Effector CD8-positive, alpha-beta T cell (primary cell): Measurements from ENCODE around the gene RNU6-1.

Experiments used
- DNase-seq: peaks from one replicate; lab custom pipeline; 2025; lab: John Stamatoyannopoulos, UW

Gene RNU6-1

DNA sequence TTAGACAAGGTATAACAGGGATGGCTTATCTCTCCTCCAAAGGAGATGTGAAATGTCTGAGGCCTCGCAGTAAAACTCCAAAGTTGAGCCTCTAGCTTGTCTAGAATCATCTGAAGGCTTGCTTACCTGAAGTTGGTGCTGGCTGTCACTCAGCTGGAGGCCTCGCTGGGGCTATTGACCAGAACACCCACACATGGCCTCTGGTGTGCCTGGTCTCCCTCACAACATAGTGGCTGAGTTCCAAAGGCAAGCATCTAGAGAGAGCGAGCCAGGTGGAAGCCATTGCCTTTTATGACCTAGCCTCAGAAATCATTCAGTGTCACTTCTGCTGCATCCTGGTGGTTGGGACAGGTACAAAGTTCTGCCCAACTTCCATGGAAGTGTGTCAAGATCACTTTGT is 17.4 kb upstream of the RNU6-1 start:
- no peak for DNase-seq

DNA sequence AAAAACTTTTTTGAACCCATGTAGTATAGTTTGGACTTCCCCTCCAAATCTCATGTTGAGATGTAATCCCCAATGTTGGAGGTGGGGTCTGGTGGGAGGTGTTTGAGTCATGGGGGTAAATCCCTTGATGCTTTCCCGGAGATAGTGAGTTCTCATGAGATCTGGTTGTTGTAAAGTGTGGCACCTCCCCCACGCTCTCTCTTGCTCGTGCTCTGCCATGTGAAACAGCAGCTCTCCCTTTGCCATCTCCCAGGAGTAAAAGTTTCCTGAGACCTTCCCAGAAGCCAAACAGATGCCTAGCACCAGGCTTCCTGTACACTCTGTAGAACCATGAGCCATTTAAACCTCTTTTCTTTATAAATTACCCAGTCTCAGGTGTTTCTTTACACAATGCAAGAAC is 16.0 kb upstream of the RNU6-1 start:
- DNase-seq, result no peak

DNA sequence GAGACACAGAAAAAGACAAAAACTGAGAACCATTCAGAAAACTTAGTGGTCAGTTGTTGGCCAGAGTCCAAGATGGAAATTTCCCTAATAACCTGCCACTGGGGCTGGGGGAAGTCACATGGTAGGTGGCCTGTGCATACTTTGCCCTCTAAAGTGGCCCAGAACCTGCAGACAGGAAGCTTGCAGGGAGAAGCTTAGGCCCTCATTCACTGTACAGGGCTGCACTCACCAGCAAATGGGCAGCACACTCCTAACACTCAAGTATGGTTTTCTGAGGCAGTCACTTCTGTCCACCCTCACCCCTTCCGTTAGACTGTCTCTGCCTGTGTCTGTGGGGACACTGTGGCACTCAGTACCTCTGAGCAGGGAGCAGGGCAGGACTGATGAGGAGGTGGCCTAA is 14.5 kb upstream of the RNU6-1 start:
- no peak for DNase-seq

DNA sequence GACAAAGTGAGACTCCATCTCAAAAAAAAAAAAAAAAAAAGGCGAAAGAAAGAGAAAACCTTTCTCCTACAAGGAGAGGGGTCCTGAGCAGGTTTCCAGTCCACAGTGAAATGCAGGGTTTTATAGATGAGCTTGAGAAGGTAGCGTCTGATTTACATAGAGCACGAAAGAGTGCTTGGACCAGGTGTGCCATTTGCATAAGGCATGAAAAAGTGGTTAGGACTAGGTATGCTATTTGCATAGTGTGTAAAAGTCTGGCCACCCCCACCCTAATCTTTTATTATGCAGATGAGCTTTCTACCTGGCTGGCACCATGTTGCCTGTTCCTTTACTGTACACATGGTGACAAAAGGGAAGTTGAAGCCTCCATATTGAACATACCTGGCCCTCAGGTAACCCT is 13.6 kb upstream of the RNU6-1 start:
- DNase-seq, result no peak

DNA sequence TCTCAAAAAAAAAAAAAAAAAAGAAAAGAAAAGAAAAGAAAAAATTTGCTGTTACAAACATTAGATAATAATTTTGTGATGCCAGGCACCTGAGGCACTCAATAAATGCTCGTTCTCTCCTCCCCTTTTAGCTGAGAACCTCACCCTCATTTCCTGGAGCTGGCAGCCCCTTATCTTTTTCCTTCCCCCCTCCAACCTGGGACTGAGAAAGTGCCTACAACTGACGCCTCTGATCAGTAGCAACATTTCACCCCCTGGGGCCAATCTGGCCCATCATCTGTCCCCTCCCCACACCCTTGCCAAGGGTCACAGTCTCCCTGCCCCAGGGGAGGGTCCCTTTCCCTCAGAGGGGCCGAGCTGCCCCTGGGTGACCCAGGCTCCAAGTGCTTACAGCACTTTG is 12.6 kb upstream of the RNU6-1 start:
- DNase-seq, result no peak

DNA sequence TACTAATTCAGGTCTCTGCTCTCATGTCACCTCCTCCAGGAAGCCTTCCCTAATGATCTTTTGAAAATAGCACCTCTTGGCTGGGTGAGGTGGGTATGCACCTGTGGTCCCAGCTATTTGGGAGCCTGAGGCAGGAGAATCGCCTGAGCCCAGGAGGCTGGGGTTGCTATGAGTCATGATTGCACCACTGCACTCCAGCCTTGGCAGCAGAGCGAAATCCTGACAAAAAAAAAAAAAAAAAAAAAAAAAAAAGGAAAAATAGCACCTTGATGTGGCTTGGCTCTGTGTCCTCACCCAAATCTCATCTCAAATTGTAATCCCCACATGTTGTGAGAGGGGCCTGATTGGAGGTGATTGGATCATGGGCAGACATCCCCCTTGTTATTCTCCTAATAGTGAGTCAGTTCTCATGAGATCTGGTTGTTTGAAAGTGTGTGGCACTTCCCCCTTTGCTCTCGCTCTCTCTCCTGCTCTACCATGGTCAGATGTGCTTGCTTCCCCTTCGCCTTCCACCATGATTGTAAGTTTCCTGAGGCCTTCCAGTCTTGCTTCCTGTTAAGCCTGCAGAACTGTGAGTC is 11.2 kb upstream of the RNU6-1 start:
- DNase-seq, result no peak

DNA sequence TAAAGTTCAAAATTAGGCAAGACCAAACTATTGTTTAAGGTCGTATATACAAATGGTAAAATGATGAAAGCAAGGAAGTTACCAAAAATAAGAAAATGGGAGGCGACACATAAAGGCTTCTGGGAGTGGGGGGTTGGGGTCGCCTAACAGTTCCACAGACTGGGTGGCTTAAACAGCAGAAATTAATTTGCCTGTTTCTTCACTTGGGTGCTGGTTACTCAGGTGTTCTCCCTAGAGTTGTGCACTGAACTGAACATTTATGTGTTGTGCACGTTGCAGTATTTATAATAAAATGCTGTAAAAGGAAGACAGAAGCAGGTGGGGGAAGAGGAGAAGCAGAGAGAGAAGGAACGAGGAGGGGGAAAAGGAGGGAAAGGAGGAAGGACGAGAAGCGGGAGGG is 10.5 kb upstream of the RNU6-1 start:
- no peak for DNase-seq

DNA sequence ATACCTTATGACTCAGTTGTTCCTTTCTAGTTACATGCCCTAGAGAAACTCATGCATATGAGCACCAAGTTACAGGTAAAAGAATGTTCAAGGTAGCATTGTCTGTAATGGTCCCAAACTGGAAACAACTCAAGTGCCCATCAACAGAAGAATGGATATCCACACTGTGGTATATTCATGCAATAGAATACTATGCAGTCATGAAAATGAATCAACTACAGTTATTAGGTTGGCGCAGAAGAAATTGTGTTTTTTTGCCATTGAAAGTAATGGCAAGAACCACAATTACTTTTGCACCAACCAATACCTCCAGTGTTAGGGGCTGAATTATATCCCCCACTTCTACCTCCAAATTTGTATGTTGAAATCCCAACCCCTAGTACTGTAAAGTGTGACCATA is 9.7 kb upstream of the RNU6-1 start:
- no peak for DNase-seq

DNA sequence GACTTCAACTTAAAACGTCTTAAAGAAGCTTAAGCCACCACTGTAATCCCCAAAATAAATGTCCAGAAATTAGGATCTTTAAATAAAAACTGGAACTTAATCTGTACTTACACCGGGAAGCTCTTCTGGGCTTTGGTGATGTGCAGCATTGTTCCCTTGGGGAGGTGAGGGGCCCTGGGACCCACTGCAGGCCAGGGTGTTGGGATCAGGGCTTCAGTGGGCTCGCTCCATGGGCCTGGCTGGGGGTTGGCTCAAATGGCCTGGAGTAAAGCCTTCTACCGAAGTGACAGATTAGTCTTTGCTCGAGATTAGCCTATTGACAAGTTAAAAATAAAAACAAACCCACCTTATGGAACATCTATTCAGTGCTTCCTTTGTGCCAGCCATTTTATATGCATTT is 6.1 kb upstream of the RNU6-1 start:
- DNase-seq, result no peak

DNA sequence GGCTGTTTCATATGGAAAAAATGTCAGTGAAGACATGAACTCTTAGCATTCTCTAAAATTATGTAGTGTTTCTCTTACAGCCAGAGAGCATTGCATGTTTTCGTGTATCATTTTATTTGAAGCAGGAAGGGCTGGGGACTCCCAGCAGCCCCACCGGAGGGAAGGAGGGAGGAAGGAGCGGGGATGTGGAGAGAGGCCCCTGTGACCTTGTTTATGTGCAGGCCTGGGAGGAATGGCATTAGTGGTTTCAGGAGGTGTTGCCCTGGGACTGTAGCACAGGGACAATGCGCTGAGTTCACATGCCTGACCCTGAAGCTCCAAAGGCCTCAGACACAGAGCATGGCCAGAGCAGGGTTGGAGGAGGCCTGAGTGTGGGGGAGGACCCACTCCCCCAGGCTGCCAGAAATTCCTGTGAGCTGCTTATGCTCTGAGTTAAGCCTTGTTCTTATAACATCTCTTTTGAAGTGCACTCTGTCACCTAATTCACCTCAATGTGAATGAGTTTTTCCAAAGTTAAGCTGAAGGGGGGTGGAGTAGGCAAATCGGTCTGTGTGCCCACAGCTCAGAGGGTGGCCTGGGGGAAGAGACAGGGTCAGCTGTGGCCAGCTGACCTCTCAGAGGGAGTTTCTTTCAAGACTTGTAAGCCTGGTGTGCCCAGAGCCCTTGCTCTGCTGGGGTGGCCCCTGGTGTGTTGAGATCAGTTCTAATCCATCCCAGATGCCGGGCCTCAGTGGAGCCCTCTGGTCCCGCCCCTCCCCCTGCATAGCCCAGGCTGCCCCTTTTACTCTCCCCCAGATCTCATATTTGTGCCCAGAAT is 3.9 kb upstream of the RNU6-1 start:
- no peak for DNase-seq

DNA sequence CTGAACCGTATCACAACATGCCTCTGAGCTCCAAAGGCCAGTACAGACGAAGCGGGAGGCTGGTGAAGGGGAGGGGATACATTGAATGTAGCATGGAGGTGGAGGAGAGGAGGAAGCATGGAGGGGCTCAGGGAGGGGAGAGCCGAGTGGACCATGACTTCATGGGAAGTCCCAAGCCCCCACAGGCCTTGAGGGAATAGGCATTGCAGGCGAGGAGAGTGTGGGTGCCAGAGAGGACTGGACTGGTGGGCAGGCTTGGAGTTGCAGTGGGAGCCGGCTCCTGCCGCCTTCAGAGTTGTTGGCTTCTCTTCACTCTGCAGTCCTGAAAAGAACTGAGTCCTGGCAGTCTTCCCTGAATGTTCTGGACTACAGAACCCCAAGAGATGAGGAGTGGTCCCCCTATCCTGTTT is 3.3 kb upstream of the RNU6-1 start:
- no peak for DNase-seq

DNA sequence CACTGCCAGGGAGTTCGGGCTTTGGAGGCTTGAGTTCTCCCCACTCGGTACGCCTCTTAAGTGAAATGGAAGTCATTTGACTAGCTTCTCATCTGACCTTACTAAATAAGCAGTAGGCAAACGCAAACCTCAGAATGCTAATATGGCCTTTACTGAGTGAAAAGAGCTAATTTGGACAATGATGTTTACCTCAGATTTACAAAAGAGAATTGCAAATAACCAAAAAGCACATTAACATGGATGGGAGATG is 1.6 kb upstream of the RNU6-1 start:
- no peak for DNase-seq

DNA sequence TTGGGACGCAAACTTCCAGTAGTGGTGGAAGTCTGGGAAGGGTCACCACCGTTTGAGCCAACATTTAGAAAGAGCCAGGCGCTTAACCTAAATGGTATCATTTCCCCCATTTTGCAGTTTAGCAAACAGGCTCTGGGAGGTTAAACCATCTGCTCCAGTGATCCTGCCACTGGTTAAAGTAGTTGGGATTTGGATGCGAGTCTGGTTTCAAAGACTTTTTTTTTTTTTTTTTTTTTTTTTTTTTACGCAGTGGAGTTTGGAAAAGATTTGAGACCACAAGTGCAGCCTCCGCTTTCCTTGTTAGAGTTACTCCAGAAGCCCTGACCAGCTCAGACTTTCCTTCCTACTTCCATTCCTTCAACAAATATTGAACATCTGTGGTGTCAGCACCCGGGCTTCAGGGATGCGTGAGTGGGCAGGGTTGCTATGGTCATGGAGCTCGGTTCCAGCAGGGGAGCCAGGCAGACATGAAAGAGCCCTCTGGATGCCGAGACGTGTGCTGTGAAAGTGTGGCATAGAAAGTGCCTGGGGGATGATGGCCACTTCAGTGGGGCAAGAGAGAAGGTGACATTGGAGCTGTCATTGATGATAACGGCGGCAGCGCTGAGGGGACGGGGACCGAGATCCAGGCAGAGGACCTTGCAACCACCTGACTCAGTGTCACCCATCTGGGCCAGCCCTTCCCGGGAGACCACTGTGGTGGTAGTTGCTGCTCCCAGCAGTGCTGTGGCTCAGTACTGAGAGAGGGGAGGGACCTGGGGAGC is 1.1 kb upstream of the RNU6-1 start:
- no peak for DNase-seq

DNA sequence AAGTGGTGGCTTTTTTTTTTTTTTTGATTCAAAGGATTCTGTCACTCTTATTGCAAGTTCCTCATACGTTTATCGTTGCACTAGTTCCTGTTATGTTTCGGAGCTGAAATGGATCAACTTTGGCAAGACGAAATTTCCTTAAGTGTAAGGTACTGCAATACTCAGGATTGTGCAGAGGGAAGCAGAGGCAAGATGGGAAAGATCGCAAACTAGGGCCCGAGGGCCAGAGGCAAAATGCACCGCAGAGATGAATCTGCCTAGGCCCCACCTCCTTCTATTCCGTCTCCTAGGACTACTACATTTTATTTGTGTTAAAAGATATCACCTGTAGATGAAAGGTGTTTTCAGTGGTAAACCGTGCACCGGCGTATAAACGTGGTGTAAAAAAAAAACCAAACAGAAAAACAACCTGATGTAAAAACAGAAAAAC is 331 bp downstream of the RNU6-1 start:
- no peak for DNase-seq

DNA sequence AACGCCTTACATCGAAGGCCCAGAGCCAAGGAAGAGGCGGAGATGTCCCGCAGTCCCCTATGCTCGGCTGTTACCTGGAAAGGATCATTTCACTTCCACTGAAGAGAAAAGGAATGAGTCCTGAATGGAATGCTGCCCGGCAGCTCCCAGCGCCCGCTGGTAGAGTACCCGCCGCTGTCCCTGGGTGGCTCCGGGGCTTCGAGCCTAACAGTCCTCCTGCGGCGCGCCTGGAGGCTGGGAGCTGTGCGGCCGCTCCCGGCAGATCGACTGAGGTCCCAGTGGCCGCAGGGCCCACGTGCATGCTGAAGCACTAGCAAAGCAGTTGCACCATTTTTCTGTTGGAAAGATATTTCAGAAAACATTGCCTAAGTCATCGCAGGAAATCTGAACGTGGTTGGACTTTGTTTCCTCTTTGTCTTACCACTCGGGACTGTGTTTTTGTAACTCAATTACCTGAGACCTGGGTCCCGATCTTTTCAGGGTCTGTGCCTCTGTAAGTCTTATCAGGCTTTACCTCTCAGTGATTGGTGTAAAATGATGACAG is 984 bp downstream of the RNU6-1 start:
- DNase-seq, result no peak

DNA sequence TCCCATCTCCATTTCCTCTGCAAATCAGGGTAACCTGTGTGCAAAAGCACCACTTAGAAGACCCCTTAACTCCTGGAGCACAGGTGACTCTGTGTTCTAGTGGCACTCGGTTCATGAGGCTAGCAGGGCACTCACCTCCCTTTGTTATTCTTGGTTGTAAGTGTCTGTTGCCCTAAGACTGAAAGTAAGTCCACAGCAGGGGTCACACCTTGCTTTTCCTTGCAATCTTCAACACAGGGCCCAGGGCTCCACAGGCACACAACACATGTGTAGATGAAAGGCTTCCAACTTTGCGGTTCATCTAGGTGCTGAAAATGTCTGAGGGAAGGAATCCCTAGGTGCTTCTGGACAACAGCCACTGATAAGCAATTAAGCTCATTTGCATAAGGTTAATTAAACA is 2.9 kb downstream of the RNU6-1 start:
- no peak for DNase-seq

DNA sequence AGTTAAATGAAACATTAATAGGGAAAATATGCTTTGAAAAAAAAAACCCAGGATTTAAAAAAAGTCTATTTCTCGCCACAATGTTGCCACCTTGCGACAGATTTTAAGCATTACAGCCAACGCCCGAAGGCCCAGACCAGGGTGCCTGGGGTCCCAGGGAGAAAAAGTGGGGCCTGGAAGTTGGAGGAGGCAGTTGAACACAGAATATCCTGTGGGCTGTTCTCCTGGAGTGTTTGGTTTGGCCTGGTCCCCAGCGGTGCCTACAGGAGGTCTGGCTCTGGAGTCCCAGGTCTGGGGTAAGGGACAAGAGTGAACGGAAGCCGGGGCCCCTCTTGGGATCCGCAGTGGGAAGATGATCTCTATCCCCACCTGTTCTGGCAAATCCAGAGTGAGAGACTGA is 3.4 kb downstream of the RNU6-1 start:
- DNase-seq, result peak; percentile 33

DNA sequence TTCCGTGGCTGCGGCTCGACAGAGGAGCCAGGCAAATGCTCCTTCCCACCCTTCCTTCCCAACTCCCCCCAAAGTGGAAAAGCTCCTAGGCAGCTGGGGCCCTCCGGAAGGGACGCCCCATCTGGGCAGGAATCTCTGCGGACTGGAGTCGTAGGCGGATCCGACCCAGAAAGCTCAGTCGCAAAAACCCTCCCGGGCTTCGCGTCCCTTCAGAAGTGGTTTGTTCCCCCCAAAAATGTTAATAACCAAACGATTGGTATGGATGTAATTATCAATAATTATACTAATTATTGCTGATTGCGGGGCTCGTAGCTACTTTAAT is 3.8 kb downstream of the RNU6-1 start:
- DNase-seq, result no peak

DNA sequence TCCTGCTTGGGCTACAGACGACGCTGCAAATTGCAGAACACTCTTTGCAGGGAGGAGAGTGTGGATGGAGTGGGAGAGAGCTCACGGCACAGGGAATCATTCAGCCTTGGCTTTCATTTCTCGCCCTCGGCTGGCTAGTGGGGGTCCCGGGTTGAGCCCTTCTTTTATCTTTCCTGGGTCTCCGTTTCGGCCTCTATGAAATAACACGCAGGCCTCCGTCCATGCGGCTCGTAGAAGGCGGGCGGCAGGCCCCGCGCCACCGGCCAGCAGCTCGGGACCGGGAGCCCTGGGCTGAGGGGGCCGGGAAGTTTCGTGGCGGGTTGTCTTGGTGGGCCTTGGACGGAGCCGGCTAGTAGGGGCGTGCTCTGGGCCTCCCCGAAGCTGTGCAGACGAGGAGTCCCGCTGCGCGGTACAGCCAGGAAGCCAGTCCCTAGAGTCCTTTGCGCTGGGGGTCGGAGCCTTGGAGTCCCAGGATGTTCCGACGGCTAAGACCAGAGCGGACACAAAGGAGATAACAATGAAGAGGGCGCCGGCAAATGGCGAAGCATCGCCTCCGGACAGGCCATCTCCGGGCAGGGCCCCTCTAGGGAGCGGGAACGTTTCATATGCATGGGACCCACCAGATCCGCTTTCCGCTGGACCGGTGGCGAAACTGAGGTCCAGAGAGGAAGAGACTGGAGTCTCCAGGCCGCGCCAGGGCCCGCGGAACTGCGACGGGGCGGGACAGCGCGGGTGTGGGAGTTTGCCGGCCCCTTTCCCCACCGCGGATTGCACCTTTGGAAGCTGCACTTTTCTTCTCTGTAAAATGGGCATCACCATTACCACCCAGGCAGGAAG is 4.3 kb downstream of the RNU6-1 start:
- no peak for DNase-seq

DNA sequence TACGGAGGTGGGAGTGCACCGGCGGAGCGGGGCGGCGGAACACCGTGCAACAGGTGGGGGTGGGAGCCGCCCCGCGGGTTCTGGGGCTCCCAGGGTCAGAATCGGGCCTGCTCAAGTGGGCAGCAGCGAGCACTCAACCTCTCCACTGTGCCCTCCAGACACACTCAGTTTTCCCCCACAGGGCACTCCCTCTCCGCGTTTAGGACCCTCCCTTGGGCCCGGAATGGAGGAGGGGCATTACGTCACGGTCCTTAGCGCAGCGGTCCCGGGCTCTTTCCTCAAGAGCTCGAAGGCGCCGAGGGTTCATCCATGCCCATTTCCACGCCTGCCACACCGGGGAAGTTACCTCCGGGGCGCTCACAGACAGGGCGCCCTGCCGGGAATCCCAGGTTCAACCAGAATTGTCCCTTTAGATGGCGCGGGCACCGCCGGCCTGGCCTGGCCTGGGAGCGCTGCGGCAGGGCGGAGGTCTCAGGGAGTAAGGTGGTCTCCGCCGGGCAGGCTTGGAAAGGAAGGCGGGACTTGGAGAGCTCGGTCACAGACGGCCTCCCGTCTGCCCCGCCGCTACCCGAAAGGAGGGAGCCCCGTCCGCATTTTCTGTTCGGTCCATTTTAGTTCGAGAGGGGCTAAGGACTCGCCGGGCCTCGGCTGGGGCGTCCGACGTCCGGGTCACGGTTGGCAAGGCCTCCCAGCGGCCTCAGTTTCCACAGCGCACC is 5.1 kb downstream of the RNU6-1 start:
- DNase-seq, result no peak

DNA sequence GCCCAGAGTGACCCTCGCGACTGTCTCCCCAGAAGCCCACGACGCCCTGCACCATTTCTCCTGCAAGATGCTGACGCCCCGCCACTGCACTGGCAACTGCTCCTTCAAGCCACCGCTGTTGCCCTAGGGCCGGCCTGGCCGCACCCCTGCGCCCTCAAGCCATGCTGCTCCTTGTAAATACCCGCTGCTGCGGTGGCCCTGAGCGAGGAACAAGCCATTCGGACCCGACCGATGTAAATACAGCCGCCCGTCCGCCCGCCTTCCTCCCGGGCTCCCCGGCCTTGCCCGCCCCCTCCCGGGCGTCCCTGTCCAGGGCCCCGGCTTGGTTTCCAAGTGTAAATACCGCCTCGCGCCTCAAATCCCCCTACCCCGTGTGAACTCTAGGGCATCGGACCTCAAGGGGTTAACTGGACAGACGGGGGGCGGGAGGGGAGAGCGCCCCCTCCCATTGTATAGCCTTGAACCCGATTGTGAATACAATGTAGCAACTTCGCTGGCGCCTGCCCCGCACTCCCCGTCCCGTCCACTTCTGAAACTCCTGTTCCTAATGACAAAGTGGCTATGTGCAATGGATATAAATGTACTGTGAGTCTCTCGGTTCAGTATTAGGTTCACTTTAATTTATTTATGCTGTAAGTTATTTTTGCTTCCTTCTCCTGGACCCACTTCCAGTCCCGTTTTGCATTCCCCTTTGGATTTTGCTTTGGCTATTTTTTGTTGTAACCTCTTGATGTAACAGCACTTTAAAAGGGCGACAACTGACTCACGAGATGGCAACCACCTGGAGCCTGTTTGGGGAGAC is 5.9 kb downstream of the RNU6-1 start:
- no peak for DNase-seq
